GM12878 (cell line): ENCODE results near the gene CIROP. TPM values are rescaled to one million over a fixed set of nuclear protein-coding genes. Genes with fewer than 3 reads are reported as not detected.

Experiments used
- ATAC-seq: fragments of 200-7000 bp; cut with Tn5 transposase; 3 replicates; pipeline ENCODE4 v1.9.1; 2020; ENCODE audit warnings: mild to moderate bottlenecking, moderate library complexity
- BruUV-seq: library from RNA; stranded (reverse); fragments of 400-500 nt; replicated peaks from 2 replicates; lab custom pipeline; 2021; lab: Mats Ljungman, UMichigan
- CTCF ChIA-PET: fragments of 300-600 bp; sonication (Branson Sonifier 250); formaldehyde crosslinking; extraction: SDS; loops from one replicate; lab custom pipeline; 2021; ENCODE audit warnings: inconsistent platforms; lab: Yijun Ruan, JAX
- POLR2A ChIA-PET: fragments of 350-600 bp; formaldehyde crosslinking; extraction: SDS; loops from one replicate; lab custom pipeline; 2021; ENCODE audit warnings: inconsistent platforms; lab: Charles Lee
- RAD21 ChIA-PET: fragments of 300-600 bp; sonication (Branson Sonifier 250); formaldehyde crosslinking; loops from one replicate; lab custom pipeline; 2023; ENCODE audit warnings: antibody characterized with exemption; ENCODE audit not compliant: unreplicated experiment; lab: Charles Lee
- SMC1A ChIA-PET: fragments of 300-600 bp; sonication (Branson Sonifier 250); formaldehyde crosslinking; loops from one replicate; lab custom pipeline; 2023; ENCODE audit not compliant: unreplicated experiment, uncharacterized antibody; lab: Charles Lee
- DNase-seq: peaks from one replicate; pipeline ENCODE4 v3.0.0-alpha.2; 2011; ENCODE audit warnings: low read depth, low spot score
- FAIRE-seq: peaks from 3 replicates; lab custom pipeline; 2011; peaks lifted over from hg19 to GRCh38; lab: Jason Lieb, UNC
- H2AFZ ChIP-seq: 2 replicates; pipeline ENCODE4 v1.6.0; 2011; ENCODE audit warnings: low read depth, low read length, control low read depth; ENCODE audit not compliant: control insufficient read depth
- H3K27ac ChIP-seq: 2 replicates; pipeline ENCODE4 v1.5.1; 2011; ENCODE audit warnings: control low read depth; ENCODE audit not compliant: control insufficient read depth, insufficient read depth
- H3K27me3 ChIP-seq, 2 experiments: replicated peaks in 1 of 2; 2 replicates each; pipeline versions ENCODE4 v1.6.0 to v1.6.1; 2011; ENCODE audit warnings: low read length in 1 of 2; ENCODE audit not compliant: control insufficient read depth in 2 of 2, insufficient read depth in 2 of 2
- H3K36me3 ChIP-seq, 2 experiments: 2 replicates each; pipeline ENCODE4 v1.5.1; 2011; ENCODE audit warnings: low read length in 1 of 2; ENCODE audit not compliant: control insufficient read depth in 2 of 2, insufficient read depth in 2 of 2
- H3K4me1 ChIP-seq: 2 replicates; pipeline ENCODE4 v1.6.1; 2011; ENCODE audit warnings: mild to moderate bottlenecking, low read length, moderate library complexity, mixed read lengths; ENCODE audit not compliant: control insufficient read depth, insufficient read depth
- H3K4me2 ChIP-seq: 2 replicates; pipeline ENCODE4 v1.6.0; 2011; ENCODE audit warnings: control low read depth; ENCODE audit not compliant: control insufficient read depth, insufficient read depth
- H3K4me3 ChIP-seq: fragments of 200-600 bp; sonication (generic); 2 replicates; pipeline ENCODE4 v1.5.1; 2016
- H3K79me2 ChIP-seq: 2 replicates; pipeline ENCODE4 v1.6.0; 2011; ENCODE audit warnings: low read length; ENCODE audit not compliant: control insufficient read depth, insufficient read depth
- H3K9ac ChIP-seq: 2 replicates; pipeline ENCODE4 v1.8.0; 2011; ENCODE audit warnings: low read length, control low read depth, mixed read lengths; ENCODE audit not compliant: control insufficient read depth, insufficient read depth
- H3K9me3 ChIP-seq: replicated peaks from 3 replicates; pipeline ENCODE4 v1.5.1; 2011; ENCODE audit warnings: mild to moderate bottlenecking, low read length; ENCODE audit not compliant: control insufficient read depth, insufficient read depth
- H4K20me1 ChIP-seq: 2 replicates; pipeline ENCODE4 v1.6.0; 2011; ENCODE audit not compliant: control insufficient read depth, insufficient read depth
- ATF2 ChIP-seq: IDR thresholded peaks from 2 replicates; pipeline ENCODE4 v1.6.1; 2012; ENCODE audit warnings: low read length, inconsistent platforms
- BMI1 ChIP-seq: fragments of 450-650 bp; IDR thresholded peaks from 2 replicates; pipeline ENCODE4 v1.6.1; 2016; ENCODE audit warnings: mild to moderate bottlenecking, moderate library complexity, borderline replicate concordance
- CREB1 ChIP-seq: IDR thresholded peaks from 2 replicates; pipeline ENCODE4 v1.6.1; 2012; ENCODE audit warnings: low read depth, mild to moderate bottlenecking, inconsistent platforms
- EP300 ChIP-seq, 2 experiments: fragments of 150-350 bp in 1 of 2; IDR thresholded peaks; 2 replicates each; pipeline ENCODE4 v1.6.1; 2011 to 2012; ENCODE audit warnings: low read depth in 2 of 2, low read length in 2 of 2, borderline replicate concordance in 1 of 2, improper control_type of control experiment in 1 of 2, inconsistent platforms in 1 of 2; ENCODE audit not compliant: control insufficient read depth in 1 of 2
- ESRRA ChIP-seq: IDR thresholded peaks from 2 replicates; pipeline ENCODE4 v1.6.1; 2012; ENCODE audit warnings: mild to moderate bottlenecking, low read length, improper control_type of control experiment
- ETV6 ChIP-seq, 2 experiments: fragments of 450-650 bp in 1 of 2; IDR thresholded peaks in 1 of 2; conservative IDR thresholded peaks in 1 of 2; 2 replicates each; pipeline ENCODE4 v1.6.1; 2014; ENCODE audit warnings: antibody characterized with exemption in 1 of 2, borderline replicate concordance in 1 of 2, low read depth in 1 of 2, mild to moderate bottlenecking in 1 of 2, moderate library complexity in 1 of 2
- FOXM1 ChIP-seq: IDR thresholded peaks from 2 replicates; pipeline ENCODE4 v1.6.1; 2012; ENCODE audit warnings: low read depth, mild to moderate bottlenecking, inconsistent platforms, low read length, moderate library complexity
- HCFC1 ChIP-seq: fragments of 150-350 bp; IDR thresholded peaks from 2 replicates; pipeline ENCODE4 v1.6.1; 2014; ENCODE audit warnings: low read length
- HDAC6 ChIP-seq: fragments of 200-600 bp; sonication (generic); IDR thresholded peaks from one replicate; pipeline ENCODE4 v1.8.0; 2017; ENCODE audit warnings: antibody characterized with exemption; ENCODE audit not compliant: unreplicated experiment
- MTA3 ChIP-seq: IDR thresholded peaks from 2 replicates; pipeline ENCODE4 v1.6.1; 2012; ENCODE audit warnings: low read length, inconsistent platforms, borderline replicate concordance
- NFXL1 ChIP-seq: fragments of 450-650 bp; IDR thresholded peaks from 2 replicates; pipeline ENCODE4 v1.6.1; 2017; ENCODE audit warnings: antibody characterized with exemption, mild to moderate bottlenecking, borderline replicate concordance
- RB1 ChIP-seq: fragments of 450-650 bp; formaldehyde crosslinking; IDR thresholded peaks from 2 replicates; pipeline ENCODE4 v1.6.1; 2017; ENCODE audit warnings: mild to moderate bottlenecking, borderline replicate concordance
- RCOR1 ChIP-seq: conservative IDR thresholded peaks from 2 replicates; pipeline ENCODE4 v1.6.1; 2012; ENCODE audit warnings: low read depth, low read length, improper control_type of control experiment
- SREBF2 ChIP-seq: IDR thresholded peaks from 2 replicates; pipeline ENCODE4 v1.6.1; 2012; ENCODE audit warnings: mild to moderate bottlenecking, low read length
- TBL1XR1 ChIP-seq: IDR thresholded peaks from 2 replicates; pipeline ENCODE4 v1.6.1; 2012; ENCODE audit warnings: low read depth, low read length, improper control_type of control experiment
- WRNIP1 ChIP-seq: IDR thresholded peaks from 2 replicates; pipeline ENCODE4 v1.6.1; 2011; ENCODE audit warnings: low read depth, low read length, improper control_type of control experiment, borderline replicate concordance
- ZBED1 ChIP-seq: IDR thresholded peaks from 2 replicates; pipeline ENCODE4 v1.6.1; 2016; ENCODE audit warnings: borderline replicate concordance
- ZNF24 ChIP-seq: fragments of 450-650 bp; IDR thresholded peaks from 2 replicates; pipeline ENCODE4 v1.6.1; 2017; ENCODE audit warnings: antibody characterized with exemption, mild to moderate bottlenecking
- WGBS: methylation state at CpG from one replicate; pipeline ENCODE4 v1.1.6; 2016; ENCODE audit warnings: low lambda C conversion rate; ENCODE audit not compliant: insufficient replicate concordance, insufficient coverage; ENCODE audit errors: missing lambda C conversion rate; 5-methylcytosine and 5-hydroxymethylcytosine counted together
- in situ Hi-C: fragments of 300-500 bp; cut with MboI; formaldehyde crosslinking; loops from 9 replicates; pipeline ENCODE4 v1.14.3; 2018; ENCODE audit warnings: mixed read lengths
- intact Hi-C: fragments of 100-400 bp; cut with micrococcal nuclease; formaldehyde crosslinking; loops from one replicate; pipeline ENCODE4 v1.14.2; 2022; ENCODE audit not compliant: unreplicated experiment
- polyA plus RNA-seq, 11 experiments: library from polyadenylated mRNA; depleted of rRNA in 4 of 11; unstranded in 6 of 11; stranded (reverse) in 5 of 11; fragments of >200 nt; fragmentation: Nextera tagmentation in 4 of 11; fragmentation: Illumina TruSeq in 1 of 11; extraction: Ambion mirVana in 4 of 11; extraction: Trizol in 1 of 11; gene quantifications; 1 replicate in 1 of 11; 2 replicates in 10 of 11; pipeline versions ENCODE4 v1.2.1 to v1.2.3, GENCODE V29; 2011 to 2016; ENCODE audit warnings: inconsistent platforms in 2 of 11, missing spikeins in 2 of 11, low read depth in 1 of 11
- total RNA-seq, 4 experiments: library from RNA; depleted of rRNA in 3 of 4; stranded (reverse); fragments of >200 nt in 3 of 4; fragmentation: Illumina TruSeq in 1 of 4; extraction: Trizol in 1 of 4; gene quantifications; 2 replicates each; pipeline versions ENCODE4 v1.2.1 to v1.2.3, GENCODE V29; 2013 to 2021

CIROP gene
- total and polyA plus RNA-seq, 10 of the 15 experiments (the other 5 are each of a cell fraction or from before 2014, with no cell fraction given): not detected

- Histone ChIP-seq H3K4me2 (no peak overlapping the region), H3K27ac (no peak overlapping the region), H3K4me1 (no peaks in the 10 kb centered on the region; the same call in 1 of the 2 replicates), H2AFZ (no peak overlapping the region), H3K9me3 (no peaks in the 10 kb centered on the region), H3K27me3 (peaks cover 3% of the 10 kb centered on the region in 2 experiments; a peak in 3 of 4 replicates), H3K4me3 (no peak overlapping the region), H3K36me3 (no peaks in the 10 kb centered on the region)
- CTCF ChIA-PET: interaction anchor here (1.0 to 3.2 kb wide), 2 partner anchors 23 to 75 kb away, joined by 3 to 16 read pairs; no protein-coding TSS in a partner anchor
- intact Hi-C loops: no loop called here
- DNase-seq (no peak), ATAC-seq (no peak)
- SMC1A ChIA-PET: no interaction called here
- POLR2A ChIA-PET: no interaction called here
- TF ChIP-seq HDAC6: no peak
- no peak for TF ChIP-seq NFXL1
- no peak for TF ChIP-seq TBL1XR1
- no peak for TF ChIP-seq RCOR1
- TF ChIP-seq ZNF24: no peak
- no peak for TF ChIP-seq ZBED1
- no peak for TF ChIP-seq CREB1
- no peak for TF ChIP-seq RB1
- TF ChIP-seq EP300 (IDR thresholded peaks at IDR 0.05; ENCODE audit: borderline replicate concordance in 1 of 2, control insufficient read depth in 1 of 2, low read depth in 2 of 2, low read length in 2 of 2): no peak
- TF ChIP-seq HCFC1: no peak
- no peak for TF ChIP-seq BMI1
- no peak for TF ChIP-seq ATF2
- no peak for TF ChIP-seq SREBF2
- TF ChIP-seq FOXM1: no peak
- no peak for TF ChIP-seq ESRRA
- no peak for TF ChIP-seq ETV6 (conservative IDR thresholded peaks at IDR 0.05 in 1 of 2, IDR thresholded peaks at IDR 0.05 in 1 of 2; ENCODE audit: borderline replicate concordance in 1 of 2, low read depth in 1 of 2)
- no peak for TF ChIP-seq WRNIP1
- no peak for TF ChIP-seq MTA3
- TF ChIP-seq, all 136 proteins: peak for 0
- RAD21 ChIA-PET: no interaction called here
- H3K9ac ChIP-seq: no peak overlapping the region
- FAIRE-seq: no peak
- in situ Hi-C loops: no loop called here
- WGBS: 0% methylated on average over 1 of the region's 1 CpG
- no TSS peak for BruUV-seq
- H4K20me1 ChIP-seq: no peaks in the 10 kb centered on the region; the same call in 1 of the 2 replicates
- H3K79me2 ChIP-seq: no peaks in the 10 kb centered on the region
Observed at GRCh38 chr14:23143911-23144310, 39.1 kb upstream of the CIROP start.
